Gastroesophageal sphincter (tissue), 3 donors: ENCODE measurements around the gene CCSER2.

Experiments used
- CTCF ChIP-seq, 4 experiments: fragments of 200-600 bp in 2 of 4; fragments of 450-650 bp in 2 of 4; sonication (generic) in 1 of 4; IDR thresholded peaks; one replicate each; pipeline ENCODE4 v1.5.1; 2017 to 2019; ENCODE audit warnings: antibody characterized with exemption in 4 of 4, mild to moderate bottlenecking in 2 of 4, moderate library complexity in 2 of 4
- EP300 ChIP-seq: sonication (generic); formaldehyde crosslinking; IDR thresholded peaks from one replicate; pipeline ENCODE4 v1.6.1; 2017; ENCODE audit warnings: antibody characterized with exemption, mild to moderate bottlenecking
- POLR2A ChIP-seq, 2 donors: fragments of 450-650 bp; IDR thresholded peaks; one replicate each; pipeline ENCODE4 v1.6.1; 2017; ENCODE audit warnings: antibody characterized with exemption in 2 of 2, mild to moderate bottlenecking in 2 of 2, moderate library complexity in 1 of 2
- POLR2AphosphoS5 ChIP-seq: sonication (generic); formaldehyde crosslinking; IDR thresholded peaks from one replicate; pipeline ENCODE4 v1.6.1; 2017; ENCODE audit warnings: antibody characterized with exemption

GRCh38 chr10:84519235-84519634, 190.8 kb downstream of the CCSER2 start:
- TF ChIP-seq CTCF (IDR thresholded peaks at IDR 0.05) (no peak), POLR2AphosphoS5 (no peak), POLR2A (IDR thresholded peaks at IDR 0.05) (no peak), EP300 (no peak)
